ENCODE results near the gene CENPB. TPM values are rescaled to one million over a fixed set of nuclear protein-coding genes. Genes with fewer than 3 reads are reported as not detected.

CENPB gene
- total RNA-seq, 2 donors from 2014 or later: 49.1 to 77.1 TPM

GRCh38 chr20:3778976-3779375 is 7.6 kb downstream of the CENPB start:
- no peak for TF ChIP-seq CTCF (IDR thresholded peaks at IDR 0.05)
- Histone ChIP-seq H3K4me1 (peaks cover 0 to 36% of the 10 kb centered on the region in 2 donors), H3K4me3 (no peak overlapping the region), H3K9me3 (no peaks in the 10 kb centered on the region), H3K27ac (no peak overlapping the region), H3K36me3 (no peaks in the 10 kb centered on the region), H3K27me3 (no peaks in the 10 kb centered on the region)
- DNase-seq (ENCODE audit: low spot score): no peak

GRCh38 chr20:3777716-3778629 is 8.6 kb downstream of the CENPB start:
- H3K27ac ChIP-seq: no peak overlapping the region
- no peaks in the 10 kb centered on the region for H3K9me3 ChIP-seq
- peaks cover 0 to 28% of the 10 kb centered on the region in 2 donors for H3K4me1 ChIP-seq
- no peaks in the 10 kb centered on the region for H3K27me3 ChIP-seq
- peak; percentile 78 for DNase-seq (ENCODE audit: low spot score)
- TF ChIP-seq CTCF (IDR thresholded peaks at IDR 0.05): peak in 1 of 2 donors; percentile 16
- H3K36me3 ChIP-seq: no peaks in the 10 kb centered on the region
- peak overlapping the region; percentile 38 to 60 for H3K4me3 ChIP-seq

GRCh38 chr20:3777381-3777715 is 9.2 kb downstream of the CENPB start:
- TF ChIP-seq CTCF (IDR thresholded peaks at IDR 0.05): no peak
- peak overlapping the region; percentile 38 to 60 for H3K4me3 ChIP-seq
- no peaks in the 10 kb centered on the region for H3K36me3 ChIP-seq
- peaks cover 0 to 28% of the 10 kb centered on the region in 2 donors for H3K4me1 ChIP-seq
- H3K27ac ChIP-seq: no peak overlapping the region
- DNase-seq (ENCODE audit: low spot score): no peak
- H3K27me3 ChIP-seq: no peaks in the 10 kb centered on the region
- H3K9me3 ChIP-seq: no peaks in the 10 kb centered on the region

GRCh38 chr20:3775457-3776108 is 11.0 kb downstream of the CENPB start:
- no peak overlapping the region for H3K4me3 ChIP-seq
- TF ChIP-seq CTCF (IDR thresholded peaks at IDR 0.05): no peak
- no peaks in the 10 kb centered on the region for H3K9me3 ChIP-seq
- H3K36me3 ChIP-seq: no peaks in the 10 kb centered on the region
- no peak for DNase-seq (ENCODE audit: low spot score)
- peaks cover 0 to 18% of the 10 kb centered on the region in 2 donors for H3K4me1 ChIP-seq
- no peaks in the 10 kb centered on the region for H3K27me3 ChIP-seq
- no peak overlapping the region for H3K27ac ChIP-seq

- no peak for TF ChIP-seq CTCF (IDR thresholded peaks at IDR 0.05)
- H3K4me1 ChIP-seq: peaks cover 0 to 21% of the 10 kb centered on the region in 2 donors
- H3K9me3 ChIP-seq: no peaks in the 10 kb centered on the region
- DNase-seq (ENCODE audit: low spot score): no peak
- H3K27ac ChIP-seq: no peak overlapping the region
- no peaks in the 10 kb centered on the region for H3K27me3 ChIP-seq
- no peaks in the 10 kb centered on the region for H3K36me3 ChIP-seq
- H3K4me3 ChIP-seq: no peak overlapping the region
Measured at GRCh38 chr20:3771552-3772058, 14.9 kb downstream of the CENPB start.

All from right atrium auricular region (tissue), 2 donors.